Smooth muscle cell (in vitro differentiated cells): ENCODE measurements around the gene NFATC1. TPM values are rescaled to one million over a fixed set of nuclear protein-coding genes. Genes with fewer than 3 reads are reported as not detected.

ENCODE experiments used
- DNase-seq: peaks from one replicate; lab custom pipeline; 2025; ENCODE audit not compliant: unreplicated experiment; lab: John Stamatoyannopoulos, UW
- H2AFZ ChIP-seq: fragments of 200-600 bp; sonication (generic); 2 replicates; pipeline ENCODE4 v1.6.0; 2016; ENCODE audit warnings: antibody characterized with exemption, low read depth, mild to moderate bottlenecking
- H3F3A ChIP-seq: fragments of 200-600 bp; sonication (generic); 2 replicates; pipeline ENCODE4 v1.6.0; 2017; ENCODE audit warnings: antibody characterized with exemption, low read depth
- H3K27ac ChIP-seq: fragments of 200-600 bp; sonication (generic); 2 replicates; pipeline ENCODE4 v1.5.1; 2016; ENCODE audit warnings: low read depth, mild to moderate bottlenecking
- H3K27me3 ChIP-seq: fragments of 200-600 bp; sonication (generic); 2 replicates; pipeline ENCODE4 v1.6.1; 2016; ENCODE audit warnings: low read depth, mild to moderate bottlenecking
- H3K36me3 ChIP-seq: fragments of 200-600 bp; sonication (generic); 2 replicates; pipeline ENCODE4 v1.5.1; 2016; ENCODE audit warnings: low read depth
- H3K4me1 ChIP-seq: fragments of 200-600 bp; sonication (generic); 2 replicates; pipeline ENCODE4 v1.5.1; 2016; ENCODE audit warnings: low read depth
- H3K4me2 ChIP-seq: fragments of 200-600 bp; sonication (generic); 2 replicates; pipeline ENCODE4 v1.6.0; 2016; ENCODE audit warnings: mild to moderate bottlenecking
- H3K4me3 ChIP-seq: fragments of 200-600 bp; sonication (generic); 2 replicates; pipeline ENCODE4 v1.5.1; 2016; ENCODE audit warnings: mild to moderate bottlenecking
- H3K79me2 ChIP-seq: fragments of 200-600 bp; sonication (generic); 2 replicates; pipeline ENCODE4 v1.6.0; 2016; ENCODE audit warnings: low read depth, mild to moderate bottlenecking
- H3K9ac ChIP-seq: fragments of 200-600 bp; sonication (generic); 2 replicates; pipeline ENCODE4 v1.6.0; 2016; ENCODE audit warnings: low read depth
- H3K9me3 ChIP-seq: fragments of 200-600 bp; sonication (generic); replicated peaks from 2 replicates; pipeline ENCODE4 v1.5.1; 2016; ENCODE audit warnings: low read depth
- H4K20me1 ChIP-seq: fragments of 200-600 bp; sonication (generic); 2 replicates; pipeline ENCODE4 v1.6.0; 2016; ENCODE audit warnings: low read depth
- WGBS: methylation state at CpG from one replicate; pipeline ENCODE4 v1.1.7; 2016; ENCODE audit warnings: low lambda C conversion rate; 5-methylcytosine and 5-hydroxymethylcytosine counted together
- polyA plus RNA-seq: library from polyadenylated mRNA; unstranded; fragments of >200 nt; fragmentation: Nextera tagmentation; extraction: Ambion mirVana; gene quantifications from 2 replicates; pipeline ENCODE4 v1.2.1, GENCODE V29; 2016
- total RNA-seq: library from RNA; depleted of rRNA; stranded (reverse); fragments of >200 nt; gene quantifications from 2 replicates; pipeline ENCODE4 v1.2.3, GENCODE V29; 2014
- TF ChIP-seq, protein P1 (sequence below): fragments of 200-600 bp; sonication (generic); IDR thresholded peaks from 2 replicates; pipeline ENCODE4 v1.5.1; 2017; ENCODE audit warnings: borderline replicate concordance, mild to moderate bottlenecking, antibody characterized with exemption; ENCODE audit not compliant: insufficient read depth, poor library complexity, severe bottlenecking

Gene NFATC1
- total and polyA plus RNA-seq, 2 experiments from 2014 or later: 13.1 to 19.2 TPM

DNA sequence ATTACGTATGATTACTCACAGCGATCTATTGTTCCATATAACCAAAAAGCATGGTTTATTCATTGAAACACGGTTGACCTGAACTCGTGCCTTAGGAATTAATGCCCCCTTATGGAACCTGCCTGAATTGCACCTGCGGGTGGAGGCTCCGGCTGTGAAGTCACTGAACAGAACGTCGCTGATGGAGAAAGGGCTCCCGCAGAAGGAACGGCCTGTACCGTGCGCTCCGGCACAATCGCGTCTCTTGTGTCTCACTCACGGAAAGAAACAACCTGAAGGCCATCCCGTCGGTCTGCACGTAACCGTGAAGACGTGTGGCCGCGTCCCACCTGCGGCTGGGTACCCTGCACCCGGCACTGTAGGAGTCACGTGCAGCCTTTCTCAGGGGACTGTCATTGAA lies 133.1 kb downstream of the NFATC1 start:
- no peaks in the 10 kb centered on the region for H3K9me3 ChIP-seq
- WGBS: 54% methylated on average over 26 of the region's 26 CpGs
- H3K36me3 ChIP-seq: no peaks in the 10 kb centered on the region
- peak; percentile 20 for DNase-seq
- TF ChIP-seq, protein P1, sequence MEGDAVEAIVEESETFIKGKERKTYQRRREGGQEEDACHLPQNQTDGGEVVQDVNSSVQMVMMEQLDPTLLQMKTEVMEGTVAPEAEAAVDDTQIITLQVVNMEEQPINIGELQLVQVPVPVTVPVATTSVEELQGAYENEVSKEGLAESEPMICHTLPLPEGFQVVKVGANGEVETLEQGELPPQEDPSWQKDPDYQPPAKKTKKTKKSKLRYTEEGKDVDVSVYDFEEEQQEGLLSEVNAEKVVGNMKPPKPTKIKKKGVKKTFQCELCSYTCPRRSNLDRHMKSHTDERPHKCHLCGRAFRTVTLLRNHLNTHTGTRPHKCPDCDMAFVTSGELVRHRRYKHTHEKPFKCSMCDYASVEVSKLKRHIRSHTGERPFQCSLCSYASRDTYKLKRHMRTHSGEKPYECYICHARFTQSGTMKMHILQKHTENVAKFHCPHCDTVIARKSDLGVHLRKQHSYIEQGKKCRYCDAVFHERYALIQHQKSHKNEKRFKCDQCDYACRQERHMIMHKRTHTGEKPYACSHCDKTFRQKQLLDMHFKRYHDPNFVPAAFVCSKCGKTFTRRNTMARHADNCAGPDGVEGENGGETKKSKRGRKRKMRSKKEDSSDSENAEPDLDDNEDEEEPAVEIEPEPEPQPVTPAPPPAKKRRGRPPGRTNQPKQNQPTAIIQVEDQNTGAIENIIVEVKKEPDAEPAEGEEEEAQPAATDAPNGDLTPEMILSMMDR: peak; percentile 85
- no peaks in the 10 kb centered on the region for H3F3A ChIP-seq
- H2AFZ ChIP-seq: no peak overlapping the region
- no peaks in the 10 kb centered on the region for H4K20me1 ChIP-seq
- no peaks in the 10 kb centered on the region for H3K27me3 ChIP-seq
- H3K4me3 ChIP-seq: no peak overlapping the region
- H3K79me2 ChIP-seq: no peaks in the 10 kb centered on the region
- no peak overlapping the region for H3K9ac ChIP-seq
- H3K4me2 ChIP-seq: no peak overlapping the region
- H3K4me1 ChIP-seq: no peaks in the 10 kb centered on the region
- no peak overlapping the region for H3K27ac ChIP-seq

DNA sequence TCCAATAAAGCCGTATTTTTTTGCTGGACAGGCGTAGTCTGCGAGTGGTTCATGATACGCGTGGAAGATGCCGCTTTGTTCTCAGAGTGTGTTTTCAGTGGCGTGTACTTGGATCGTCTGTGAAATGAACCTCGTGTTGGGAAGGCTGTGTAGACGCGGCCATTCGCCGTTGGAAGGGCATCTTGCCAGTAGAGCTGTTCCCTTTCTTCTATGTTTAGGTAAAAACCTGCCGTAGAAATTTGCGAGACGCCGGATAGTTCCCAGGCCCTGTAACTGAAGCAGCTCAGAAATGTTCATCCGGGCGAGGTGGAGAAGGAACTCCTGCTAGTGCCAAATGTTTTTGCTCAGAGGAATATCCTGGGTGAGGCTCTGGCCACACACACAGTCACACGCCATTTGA lies 133.6 kb downstream of the NFATC1 start:
- H3K9ac ChIP-seq: no peak overlapping the region
- H3K79me2 ChIP-seq: no peaks in the 10 kb centered on the region
- no peaks in the 10 kb centered on the region for H3K9me3 ChIP-seq
- H3K4me1 ChIP-seq: no peaks in the 10 kb centered on the region
- H2AFZ ChIP-seq: no peak overlapping the region
- TF ChIP-seq, protein P1: no peak
- no peak for DNase-seq
- 94% methylated on average over 20 of the region's 20 CpGs for WGBS
- H3K4me2 ChIP-seq: no peak overlapping the region
- H3K4me3 ChIP-seq: no peak overlapping the region
- no peaks in the 10 kb centered on the region for H4K20me1 ChIP-seq
- no peaks in the 10 kb centered on the region for H3F3A ChIP-seq
- no peaks in the 10 kb centered on the region for H3K36me3 ChIP-seq
- no peak overlapping the region for H3K27ac ChIP-seq
- H3K27me3 ChIP-seq: no peaks in the 10 kb centered on the region

DNA sequence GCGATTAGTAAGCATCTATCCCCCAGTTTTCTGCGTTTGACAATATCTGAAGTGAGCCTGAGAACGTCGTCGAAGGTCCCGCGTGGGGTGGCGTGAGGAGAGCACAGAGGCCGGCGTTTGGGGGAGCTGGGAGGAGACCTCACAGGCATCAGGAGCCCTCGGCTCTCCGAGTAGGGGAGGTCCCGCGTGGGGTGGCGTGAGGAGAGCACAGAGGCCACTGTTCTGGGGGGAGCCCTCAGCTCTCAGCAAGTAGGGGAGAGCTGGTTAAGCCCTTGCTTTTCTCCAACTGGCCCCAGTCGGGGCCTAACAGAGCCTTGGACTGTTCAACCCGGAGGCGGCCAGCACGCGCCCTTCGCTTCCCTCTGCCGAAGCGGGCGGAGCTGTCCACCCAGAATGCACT lies 134.3 kb downstream of the NFATC1 start:
- H3K4me1 ChIP-seq: no peaks in the 10 kb centered on the region
- no peaks in the 10 kb centered on the region for H3F3A ChIP-seq
- no peaks in the 10 kb centered on the region for H4K20me1 ChIP-seq
- no peak overlapping the region for H3K4me2 ChIP-seq
- no peak overlapping the region for H3K9ac ChIP-seq
- H3K79me2 ChIP-seq: no peaks in the 10 kb centered on the region
- WGBS: 95% methylated on average over 24 of the region's 24 CpGs
- no peaks in the 10 kb centered on the region for H3K9me3 ChIP-seq
- DNase-seq: no peak
- no peak overlapping the region for H3K4me3 ChIP-seq
- H3K27me3 ChIP-seq: no peaks in the 10 kb centered on the region
- no peak overlapping the region for H3K27ac ChIP-seq
- H3K36me3 ChIP-seq: no peaks in the 10 kb centered on the region
- TF ChIP-seq, protein P1: no peak
- H2AFZ ChIP-seq: no peak overlapping the region

DNA sequence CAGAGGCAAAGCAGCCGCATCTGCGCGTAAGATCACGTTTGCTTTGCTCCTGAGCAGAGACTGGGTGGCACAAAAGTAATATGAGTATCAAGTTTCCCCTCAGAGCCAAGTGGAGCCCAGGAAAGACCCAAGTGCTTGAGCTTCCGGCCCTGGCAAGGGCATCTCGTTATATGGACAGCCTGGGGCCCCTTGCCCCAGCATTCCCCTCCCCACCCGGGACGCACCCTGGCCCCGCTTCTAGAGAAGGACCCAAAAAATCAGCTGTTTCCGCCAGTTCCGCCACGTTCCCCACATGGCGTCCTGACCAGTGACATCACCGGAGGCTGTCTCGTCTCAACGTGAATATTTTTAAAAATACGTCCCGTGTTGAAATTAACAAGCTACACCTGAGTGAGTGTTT lies 135.1 kb downstream of the NFATC1 start:
- no peaks in the 10 kb centered on the region for H3K9me3 ChIP-seq
- H2AFZ ChIP-seq: no peak overlapping the region
- H3K4me3 ChIP-seq: no peak overlapping the region
- whole genome bisulfite sequencing: 98% methylated on average over 18 of the region's 18 CpGs
- H4K20me1 ChIP-seq: no peaks in the 10 kb centered on the region
- TF ChIP-seq, protein P1: no peak
- no peak overlapping the region for H3K27ac ChIP-seq
- H3K9ac ChIP-seq: no peak overlapping the region
- no peaks in the 10 kb centered on the region for H3K4me1 ChIP-seq
- H3K36me3 ChIP-seq: no peaks in the 10 kb centered on the region
- no peaks in the 10 kb centered on the region for H3K79me2 ChIP-seq
- no peaks in the 10 kb centered on the region for H3K27me3 ChIP-seq
- no peak overlapping the region for H3K4me2 ChIP-seq
- H3F3A ChIP-seq: no peaks in the 10 kb centered on the region
- no peak for DNase-seq
